Measurements from ENCODE around the gene FANCM.

Gene FANCM

GRCh38 chr14:45238988-45239387 is 103.3 kb downstream of the FANCM start:
- DNase-seq (ENCODE audit: low read depth in 3 of 3, low spot score in 1 of 3), result no peak

- no peak for DNase-seq (ENCODE audit: low read depth in 3 of 3, low spot score in 1 of 3)
These were observed 107.0 kb downstream of the FANCM start for GRCh38 chr14:45242706-45243105.

GRCh38 chr14:45246151-45246550 is 110.4 kb downstream of the FANCM start:
- no peak for DNase-seq (ENCODE audit: low read depth in 3 of 3, low spot score in 1 of 3)

GRCh38 chr14:45246691-45247090 is 111.0 kb downstream of the FANCM start:
- no peak for DNase-seq (ENCODE audit: low read depth in 3 of 3, low spot score in 1 of 3)

- DNase-seq (ENCODE audit: low read depth in 3 of 3, low spot score in 1 of 3), result no peak
These were observed 111.7 kb downstream of the FANCM start for GRCh38 chr14:45247427-45247826.

GRCh38 chr14:45249856-45250575 is 114.3 kb downstream of the FANCM start:
- DNase-seq (ENCODE audit: low read depth in 3 of 3, low spot score in 1 of 3), result no peak

Measured in stimulated activated CD4-positive, alpha-beta T cell treated with anti-CD3 and anti-CD28 coated beads, TNF-alpha, amount 100 ng/mL, for 1 hour (primary cell).